ENCODE measurements around the gene KIF26B.

The KIF26B gene

GRCh38 chr1:245486775-245487470 lies 332.1 kb downstream of the KIF26B start:
- no peak for DNase-seq (ENCODE audit: low read depth in 2 of 3, low spot score in 1 of 3)

GRCh38 chr1:245488346-245489129 lies 333.8 kb downstream of the KIF26B start:
- no peak for DNase-seq (ENCODE audit: low read depth in 2 of 3, low spot score in 1 of 3)

GRCh38 chr1:245489838-245490237 lies 335.1 kb downstream of the KIF26B start:
- no peak for DNase-seq (ENCODE audit: low read depth in 2 of 3, low spot score in 1 of 3)

- DNase-seq (ENCODE audit: low read depth in 2 of 3, low spot score in 1 of 3) = no peak
These were observed 338.2 kb downstream of the KIF26B start for GRCh38 chr1:245493029-245493428.

- DNase-seq (ENCODE audit: low read depth in 2 of 3, low spot score in 1 of 3) = no peak
These were observed 340.9 kb downstream of the KIF26B start for GRCh38 chr1:245495681-245496080.

- no peak for DNase-seq (ENCODE audit: low read depth in 2 of 3, low spot score in 1 of 3)
These were observed 345.8 kb downstream of the KIF26B start for GRCh38 chr1:245500546-245500945.

- no peak for DNase-seq (ENCODE audit: low read depth in 2 of 3, low spot score in 1 of 3)
These were observed 346.8 kb downstream of the KIF26B start for GRCh38 chr1:245501633-245502032.

- no peak for DNase-seq (ENCODE audit: low read depth in 2 of 3, low spot score in 1 of 3)
These were observed 348.8 kb downstream of the KIF26B start for GRCh38 chr1:245503548-245503947.

GRCh38 chr1:245510144-245510543 lies 355.4 kb downstream of the KIF26B start:
- DNase-seq (ENCODE audit: low read depth in 2 of 3, low spot score in 1 of 3) = no peak

- DNase-seq (ENCODE audit: low read depth in 2 of 3, low spot score in 1 of 3) = no peak
These were observed 357.6 kb downstream of the KIF26B start for GRCh38 chr1:245512181-245512888.

GRCh38 chr1:245512980-245513578 lies 358.3 kb downstream of the KIF26B start:
- DNase-seq (ENCODE audit: low read depth in 2 of 3, low spot score in 1 of 3) = no peak

GRCh38 chr1:245516284-245516759 lies 361.5 kb downstream of the KIF26B start:
- no peak for DNase-seq (ENCODE audit: low read depth in 2 of 3, low spot score in 1 of 3)

GRCh38 chr1:245520611-245521010 lies 365.8 kb downstream of the KIF26B start:
- no peak for DNase-seq (ENCODE audit: low read depth in 2 of 3, low spot score in 1 of 3)

GRCh38 chr1:245526141-245526540 lies 371.4 kb downstream of the KIF26B start:
- DNase-seq (ENCODE audit: low read depth in 2 of 3, low spot score in 1 of 3) = no peak

- no peak for DNase-seq (ENCODE audit: low read depth in 2 of 3, low spot score in 1 of 3)
These were observed 373.5 kb downstream of the KIF26B start for GRCh38 chr1:245528258-245528635.

- no peak for DNase-seq (ENCODE audit: low read depth in 2 of 3, low spot score in 1 of 3)
These were observed 376.2 kb downstream of the KIF26B start for GRCh38 chr1:245530937-245531336.

GRCh38 chr1:245537992-245538391 lies 383.2 kb downstream of the KIF26B start:
- DNase-seq (ENCODE audit: low read depth in 2 of 3, low spot score in 1 of 3) = no peak

GRCh38 chr1:245538671-245539070 lies 383.9 kb downstream of the KIF26B start:
- DNase-seq (ENCODE audit: low read depth in 2 of 3, low spot score in 1 of 3) = no peak

- DNase-seq (ENCODE audit: low read depth in 2 of 3, low spot score in 1 of 3) = no peak
These were observed 386.6 kb downstream of the KIF26B start for GRCh38 chr1:245541369-245541768.

GRCh38 chr1:245542365-245542764 lies 387.6 kb downstream of the KIF26B start:
- no peak for DNase-seq (ENCODE audit: low read depth in 2 of 3, low spot score in 1 of 3)

GRCh38 chr1:245544236-245544635 lies 389.5 kb downstream of the KIF26B start:
- DNase-seq (ENCODE audit: low read depth in 2 of 3, low spot score in 1 of 3) = no peak
